H1 (cell line): ENCODE measurements around the gene HAS3. TPM values are rescaled to one million over a fixed set of nuclear protein-coding genes. Genes with fewer than 3 reads are reported as not detected.

Experiments
- SIN3A ChIP-seq, 2 experiments: IDR thresholded peaks in 1 of 2; conservative IDR thresholded peaks in 1 of 2; 2 replicates each; pipeline ENCODE4 v1.6.1; 2011 to 2012; ENCODE audit warnings: low read length in 2 of 2, improper control_type of control experiment in 1 of 2, low read depth in 1 of 2, mild to moderate bottlenecking in 1 of 2
- polyA plus RNA-seq, 7 experiments: library from polyadenylated mRNA; depleted of rRNA in 3 of 7; stranded (reverse) in 5 of 7; unstranded in 2 of 7; fragments of >200 nt in 5 of 7; fragments of 200-250 nt in 2 of 7; gene quantifications; 1 replicate in 5 of 7; 2 replicates in 1 of 7; 4 replicates in 1 of 7; pipeline versions ENCODE4 v1.2.1 to v1.2.3, GENCODE V29; 2011 to 2013; ENCODE audit warnings: missing spikeins in 2 of 7, mixed read lengths in 2 of 7
- total RNA-seq: library from RNA; stranded (reverse); fragmentation: NEBNext Ultra II Directional; extraction: Animal tissue kit (Norgen Biotek cat#: 25700); gene quantifications from 2 replicates; pipeline ENCODE4 v1.2.1, GENCODE V29; 2021

Gene HAS3
- total and polyA plus RNA-seq, 2 of the 8 experiments (the other 6 are each of a cell fraction or from before 2014, with no cell fraction given) = 32.1 to 69.6 TPM

DNA sequence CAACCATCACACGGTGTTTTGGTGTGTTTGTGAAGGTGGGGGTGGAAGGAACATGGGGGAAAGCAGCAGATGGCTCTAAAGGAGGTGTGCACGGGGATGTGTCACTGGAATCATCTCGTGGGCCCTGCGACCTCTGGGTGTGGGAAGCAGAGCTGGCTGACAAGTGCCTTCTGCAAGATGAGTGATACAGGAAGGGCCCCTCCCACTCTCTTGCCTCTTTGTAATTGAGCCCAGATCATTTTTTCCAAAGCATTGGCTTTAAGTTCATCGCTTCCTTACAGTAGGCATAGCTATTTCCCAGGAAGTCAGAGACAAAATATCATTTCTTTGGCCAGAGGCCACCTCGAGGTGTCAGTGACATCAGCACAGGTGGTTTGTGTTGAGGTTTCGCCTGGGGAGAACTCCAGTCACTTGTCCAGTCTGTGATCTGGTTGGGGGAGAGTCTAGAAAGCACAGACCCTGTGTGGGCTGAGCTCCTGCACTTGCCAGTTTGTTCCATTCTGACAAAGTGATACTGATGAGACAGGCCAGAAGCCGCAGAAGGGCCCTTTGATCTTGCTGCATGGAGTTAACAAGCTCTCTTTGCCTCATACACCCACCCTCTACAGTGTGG, 60.9 kb downstream of the HAS3 start (continued):
- TF ChIP-seq SIN3A (conservative IDR thresholded peaks at IDR 0.05 in 1 of 2, IDR thresholded peaks at IDR 0.05 in 1 of 2; ENCODE audit: low read depth in 1 of 2, low read length in 2 of 2) = no peak
